Cardiac muscle cell (in vitro differentiated cells and primary cell): Measurements from ENCODE around the gene OAS1. TPM values are rescaled to one million over a fixed set of nuclear protein-coding genes. Genes with fewer than 3 reads are reported as not detected.

Experiments
- DNase-seq, 2 donors: peaks; one replicate each; pipeline versions ENCODE4 v3.0.0 to v3.0.0-alpha.2; 2010 to 2017; ENCODE audit warnings: low read depth in 1 of 2, low spot score in 1 of 2
- H3K27ac ChIP-seq: fragments of 200-600 bp; sonication (generic); 2 replicates; pipeline ENCODE4 v1.5.1; 2016
- H3K27me3 ChIP-seq: fragments of 200-600 bp; sonication (generic); 2 replicates; pipeline ENCODE4 v1.6.0; 2016; ENCODE audit warnings: control low read depth
- H3K36me3 ChIP-seq: fragments of 200-600 bp; sonication (generic); 2 replicates; pipeline ENCODE4 v1.5.1; 2016; ENCODE audit warnings: control low read depth
- H3K4me1 ChIP-seq: fragments of 200-600 bp; sonication (generic); 2 replicates; pipeline ENCODE4 v1.8.1; 2017; ENCODE audit warnings: low read depth, mild to moderate bottlenecking, mixed run types
- H3K4me3 ChIP-seq: fragments of 200-600 bp; sonication (generic); 2 replicates; pipeline ENCODE4 v1.5.1; 2016; ENCODE audit warnings: mild to moderate bottlenecking
- H3K9me3 ChIP-seq: fragments of 200-600 bp; sonication (generic); 2 replicates; pipeline ENCODE4 v1.5.1; 2017; ENCODE audit warnings: low read depth, mild to moderate bottlenecking, control low read depth
- polyA plus RNA-seq: library from polyadenylated mRNA; unstranded; fragments of >200 nt; fragmentation: Nextera tagmentation; extraction: Ambion mirVana; gene quantifications from 2 replicates; pipeline ENCODE4 v1.2.1, GENCODE V29; 2016
- total RNA-seq: library from RNA; depleted of rRNA; stranded (reverse); fragments of >200 nt; gene quantifications from 2 replicates; pipeline ENCODE4 v1.2.3, GENCODE V29; 2016
- TF ChIP-seq, protein P1 (sequence below): IDR thresholded peaks from 2 replicates; pipeline ENCODE4 v1.5.1; 2012; ENCODE audit warnings: low read depth, mild to moderate bottlenecking, low read length

Gene OAS1
- total and polyA plus RNA-seq, 2 experiments from 2014 or later = not detected

DNA sequence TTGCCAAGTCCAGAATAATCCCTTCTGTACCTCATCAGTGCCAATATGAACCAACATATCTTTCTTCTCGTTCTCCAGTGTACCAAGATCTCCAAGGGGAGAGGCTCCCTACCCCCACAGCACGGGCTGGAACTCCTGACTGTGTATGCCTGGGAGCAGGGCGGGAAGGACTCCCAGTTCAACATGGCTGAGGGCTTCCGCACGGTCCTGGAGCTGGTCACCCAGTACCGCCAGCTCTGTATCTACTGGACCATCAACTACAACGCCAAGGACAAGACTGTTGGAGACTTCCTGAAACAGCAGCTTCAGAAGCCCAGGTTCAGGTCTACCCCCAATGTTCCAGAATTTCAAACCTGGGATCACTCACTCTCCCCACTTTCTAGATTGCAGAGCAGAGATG, 61.1 kb downstream of the OAS1 start:
- TF ChIP-seq, protein P1, sequence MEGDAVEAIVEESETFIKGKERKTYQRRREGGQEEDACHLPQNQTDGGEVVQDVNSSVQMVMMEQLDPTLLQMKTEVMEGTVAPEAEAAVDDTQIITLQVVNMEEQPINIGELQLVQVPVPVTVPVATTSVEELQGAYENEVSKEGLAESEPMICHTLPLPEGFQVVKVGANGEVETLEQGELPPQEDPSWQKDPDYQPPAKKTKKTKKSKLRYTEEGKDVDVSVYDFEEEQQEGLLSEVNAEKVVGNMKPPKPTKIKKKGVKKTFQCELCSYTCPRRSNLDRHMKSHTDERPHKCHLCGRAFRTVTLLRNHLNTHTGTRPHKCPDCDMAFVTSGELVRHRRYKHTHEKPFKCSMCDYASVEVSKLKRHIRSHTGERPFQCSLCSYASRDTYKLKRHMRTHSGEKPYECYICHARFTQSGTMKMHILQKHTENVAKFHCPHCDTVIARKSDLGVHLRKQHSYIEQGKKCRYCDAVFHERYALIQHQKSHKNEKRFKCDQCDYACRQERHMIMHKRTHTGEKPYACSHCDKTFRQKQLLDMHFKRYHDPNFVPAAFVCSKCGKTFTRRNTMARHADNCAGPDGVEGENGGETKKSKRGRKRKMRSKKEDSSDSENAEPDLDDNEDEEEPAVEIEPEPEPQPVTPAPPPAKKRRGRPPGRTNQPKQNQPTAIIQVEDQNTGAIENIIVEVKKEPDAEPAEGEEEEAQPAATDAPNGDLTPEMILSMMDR = no peak
- Histone ChIP-seq H3K9me3 (no peaks in the 10 kb centered on the region), H3K4me3 (no peak overlapping the region), H3K27ac (no peak overlapping the region), H3K4me1 (no peaks in the 10 kb centered on the region), H3K36me3 (no peaks in the 10 kb centered on the region), H3K27me3 (no peaks in the 10 kb centered on the region)
- DNase-seq = no peak

Other genes starting within 250 kb of the OAS1 start
- 0.18 TPM in 1 of 2 replicates, not detected in the other for gene RPH3A, start 115.2 kb upstream of the OAS1 start, total RNA-seq
- 0.38 and 0.64 TPM in 2 replicates for gene RPH3A, start 115.2 kb upstream of the OAS1 start, polyA plus RNA-seq
- 0.04 and 0.36 TPM in 2 replicates for gene OAS3, start 31.5 kb downstream of the OAS1 start, total RNA-seq
- gene OAS3, start 31.5 kb downstream of the OAS1 start, polyA plus RNA-seq = 0.59 TPM in 1 of 2 replicates, not detected in the other
- not detected in 2 replicates for gene OAS2, start 71.6 kb downstream of the OAS1 start, total RNA-seq
- not detected in 2 replicates for gene OAS2, start 71.6 kb downstream of the OAS1 start, polyA plus RNA-seq
- 0.18 and 0.48 TPM in 2 replicates for gene DTX1, start 149.8 kb downstream of the OAS1 start, total RNA-seq
- gene DTX1, start 149.8 kb downstream of the OAS1 start, polyA plus RNA-seq = 0.46 TPM in 1 of 2 replicates, not detected in the other
- gene RASAL1, start 228.8 kb downstream of the OAS1 start, total RNA-seq = 0.32 and 0.33 TPM in 2 replicates
- gene RASAL1, start 228.8 kb downstream of the OAS1 start, polyA plus RNA-seq = 0.24 TPM in 1 of 2 replicates, not detected in the other
- gene CFAP73, start 242.8 kb downstream of the OAS1 start, total RNA-seq = not detected in 2 replicates
- gene CFAP73, start 242.8 kb downstream of the OAS1 start, polyA plus RNA-seq = not detected in 2 replicates